PC-9 (cell line): Measurements from ENCODE around the gene COMMD9. TPM values are rescaled to one million over a fixed set of nuclear protein-coding genes. Genes with fewer than 3 reads are reported as not detected.

Source experiments
- BruUV-seq: library from RNA; stranded (reverse); fragments of 400-500 nt; replicated peaks from 2 replicates; lab custom pipeline; 2021; lab: Mats Ljungman, UMichigan
- CTCF ChIA-PET: fragments of 300-600 bp; sonication (Branson Sonifier 250); formaldehyde crosslinking; loops from one replicate; lab custom pipeline; 2022; ENCODE audit warnings: antibody characterized with exemption; lab: Charles Lee
- POLR2A ChIA-PET: fragments of 300-600 bp; sonication (Branson Sonifier 250); formaldehyde crosslinking; loops from one replicate; lab custom pipeline; 2022; ENCODE audit warnings: antibody characterized with exemption; ENCODE audit not compliant: unreplicated experiment; lab: Charles Lee
- DNase-seq, 2 experiments: peaks; one replicate each; pipeline versions ENCODE4 v3.0.0 to v3.0.0-alpha.2; 2015 to 2022; ENCODE audit warnings: mixed read lengths in 1 of 2
- H2AFZ ChIP-seq: fragments of 200-600 bp; sonication (generic); 2 replicates; pipeline ENCODE4 v1.8.1; 2017; ENCODE audit warnings: antibody characterized with exemption
- H3F3A ChIP-seq: fragments of 200-600 bp; sonication (generic); 2 replicates; pipeline ENCODE4 v1.8.1; 2017; ENCODE audit warnings: antibody characterized with exemption, mild to moderate bottlenecking, low read depth; ENCODE audit not compliant: insufficient read depth
- H3K27ac ChIP-seq: fragments of 200-600 bp; sonication (generic); 2 replicates; pipeline ENCODE4 v1.6.1; 2016; ENCODE audit warnings: mixed run types
- H3K27me3 ChIP-seq: fragments of 200-600 bp; sonication (generic); 2 replicates; pipeline ENCODE4 v1.6.1; 2016; ENCODE audit warnings: low read depth, mixed run types; ENCODE audit not compliant: insufficient read depth
- H3K36me3 ChIP-seq: fragments of 200-600 bp; sonication (generic); 2 replicates; pipeline ENCODE4 v1.6.1; 2016; ENCODE audit warnings: low read depth, mixed run types
- H3K4me1 ChIP-seq: fragments of 200-600 bp; sonication (generic); replicated peaks from 2 replicates; pipeline ENCODE4 v1.6.1; 2016; ENCODE audit warnings: mixed run types; ENCODE audit not compliant: insufficient read depth
- H3K4me2 ChIP-seq: fragments of 200-600 bp; sonication (generic); 2 replicates; pipeline ENCODE4 v1.6.1; 2017; ENCODE audit warnings: mixed run types
- H3K4me3 ChIP-seq: fragments of 200-600 bp; sonication (generic); 2 replicates; pipeline ENCODE4 v1.6.1; 2016; ENCODE audit warnings: mixed run types
- H3K79me2 ChIP-seq: fragments of 200-600 bp; sonication (generic); 2 replicates; pipeline ENCODE4 v1.6.1; 2017; ENCODE audit warnings: low read depth, mixed run types
- H3K9me2 ChIP-seq: fragments of 200-600 bp; sonication (generic); 2 replicates; pipeline ENCODE4 v1.8.1; 2017; ENCODE audit warnings: mild to moderate bottlenecking; ENCODE audit not compliant: insufficient read depth
- H3K9me3 ChIP-seq: fragments of 200-600 bp; sonication (generic); 2 replicates; pipeline ENCODE4 v1.8.1; 2016; ENCODE audit warnings: low read depth; ENCODE audit not compliant: insufficient read depth
- H4K20me1 ChIP-seq: fragments of 200-600 bp; sonication (generic); 2 replicates; pipeline ENCODE4 v1.8.1; 2017; ENCODE audit not compliant: insufficient read depth
- EZH2 ChIP-seq: fragments of 200-600 bp; sonication (generic); IDR thresholded peaks from 2 replicates; pipeline ENCODE4 v1.8.0; 2017; ENCODE audit warnings: antibody characterized with exemption, low read depth
- intact Hi-C: fragments of 100-400 bp; cut with micrococcal nuclease; formaldehyde crosslinking; loops from one replicate; pipeline ENCODE4 v1.10.0; 2022; ENCODE audit not compliant: unreplicated experiment
- total RNA-seq: library from RNA; stranded (reverse); gene quantifications from 2 replicates; pipeline ENCODE4 v1.2.3, GENCODE V29; 2021
- TF ChIP-seq, protein P1 (sequence below): fragments of 200-600 bp; sonication (generic); conservative IDR thresholded peaks from 2 replicates; pipeline ENCODE4 v1.6.1; 2017; ENCODE audit warnings: mixed run types, antibody characterized with exemption, mild to moderate bottlenecking, moderate library complexity

The COMMD9 gene
- total RNA-seq, 1 experiment from 2014 or later: 77.5 TPM

DNA sequence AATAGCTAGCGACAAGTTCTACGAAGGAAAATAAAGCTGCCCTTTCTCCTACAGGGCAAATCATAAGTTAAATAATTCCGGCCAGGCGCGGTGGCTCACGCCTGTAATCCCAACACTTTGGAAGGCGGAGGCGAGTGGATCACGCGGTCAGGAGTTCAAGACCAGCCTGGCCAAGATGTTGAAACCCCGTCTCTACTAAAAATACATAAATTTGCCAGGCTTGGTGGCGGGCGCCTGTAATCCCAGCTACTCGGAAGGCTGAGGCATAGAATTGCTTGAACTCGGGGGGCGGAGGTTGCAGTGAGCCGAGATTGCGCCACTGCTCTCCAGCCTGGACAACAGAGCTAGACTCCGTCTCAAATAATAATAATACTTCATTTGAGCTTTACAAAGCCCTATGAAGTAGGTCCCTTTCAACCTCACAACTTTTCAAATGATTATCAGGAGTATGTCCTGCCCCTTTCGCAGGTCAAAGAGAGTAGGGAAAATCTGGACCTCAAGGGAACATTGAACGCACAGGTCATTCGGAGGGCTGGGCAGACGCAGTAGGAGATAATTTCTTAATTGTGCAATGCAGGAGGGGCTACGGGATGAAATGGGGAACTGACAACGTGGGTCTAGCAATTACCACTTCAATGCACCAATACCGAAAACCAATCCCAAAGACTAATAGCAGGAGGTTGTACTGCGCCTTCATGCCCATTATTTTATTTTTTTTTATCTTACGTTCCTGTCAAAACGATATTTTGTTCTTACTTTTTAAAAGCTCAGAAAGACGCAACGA is 590 bp downstream of the COMMD9 start:
- Histone ChIP-seq H2AFZ (peak overlapping the region; percentile 94), H3K27ac (peak overlapping the region; percentile 36; the same call in 1 of the 2 replicates), H4K20me1 (no peaks in the 10 kb centered on the region), H3K4me3 (peak overlapping the region; percentile 63), H3K4me1 (peaks cover 14% of the 10 kb centered on the region), H3K27me3 (no peaks in the 10 kb centered on the region), H3K36me3 (no peaks in the 10 kb centered on the region), H3K4me2 (peak overlapping the region; percentile 80), H3K79me2 (peaks cover 23% of the 10 kb centered on the region; the same call in 1 of the 2 replicates), H3F3A (peaks cover 6% of the 10 kb centered on the region; the same call in 1 of the 2 replicates), H3K9me3 (no peaks in the 10 kb centered on the region), H3K9me2 (no peaks in the 10 kb centered on the region)
- intact Hi-C loops: no loop called here
- TF ChIP-seq EZH2: no peak
- TF ChIP-seq, protein P1, sequence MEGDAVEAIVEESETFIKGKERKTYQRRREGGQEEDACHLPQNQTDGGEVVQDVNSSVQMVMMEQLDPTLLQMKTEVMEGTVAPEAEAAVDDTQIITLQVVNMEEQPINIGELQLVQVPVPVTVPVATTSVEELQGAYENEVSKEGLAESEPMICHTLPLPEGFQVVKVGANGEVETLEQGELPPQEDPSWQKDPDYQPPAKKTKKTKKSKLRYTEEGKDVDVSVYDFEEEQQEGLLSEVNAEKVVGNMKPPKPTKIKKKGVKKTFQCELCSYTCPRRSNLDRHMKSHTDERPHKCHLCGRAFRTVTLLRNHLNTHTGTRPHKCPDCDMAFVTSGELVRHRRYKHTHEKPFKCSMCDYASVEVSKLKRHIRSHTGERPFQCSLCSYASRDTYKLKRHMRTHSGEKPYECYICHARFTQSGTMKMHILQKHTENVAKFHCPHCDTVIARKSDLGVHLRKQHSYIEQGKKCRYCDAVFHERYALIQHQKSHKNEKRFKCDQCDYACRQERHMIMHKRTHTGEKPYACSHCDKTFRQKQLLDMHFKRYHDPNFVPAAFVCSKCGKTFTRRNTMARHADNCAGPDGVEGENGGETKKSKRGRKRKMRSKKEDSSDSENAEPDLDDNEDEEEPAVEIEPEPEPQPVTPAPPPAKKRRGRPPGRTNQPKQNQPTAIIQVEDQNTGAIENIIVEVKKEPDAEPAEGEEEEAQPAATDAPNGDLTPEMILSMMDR: no peak
- BruUV-seq: TSS peak; percentile 65
- ChIA-PET POLR2A (no interaction called here), CTCF (interaction anchor here (0.5 kb wide), 1 partner anchor 167 kb away, joined by 5 read pairs; no protein-coding TSS in a partner anchor)
- no peak for DNase-seq

DNA sequence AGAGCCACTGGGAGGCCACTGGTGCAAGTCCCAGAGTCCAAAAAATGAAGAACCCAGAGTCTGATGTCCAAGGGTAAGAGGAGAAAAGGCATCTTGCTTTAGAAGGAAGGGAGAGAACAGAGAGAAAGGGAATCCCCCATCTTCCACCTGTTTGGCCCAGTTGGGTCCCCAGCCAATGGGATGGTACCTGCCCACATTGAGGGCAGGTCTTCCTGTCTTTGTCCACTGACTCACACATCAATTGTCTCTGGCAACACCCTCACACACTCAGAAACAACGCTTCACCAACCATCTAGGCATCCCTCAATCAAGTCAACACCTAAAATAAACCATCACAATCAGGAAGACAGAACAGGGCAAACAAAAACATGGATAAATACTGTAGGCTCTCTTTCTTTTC is 6.3 kb downstream of the COMMD9 start:
- Histone ChIP-seq H4K20me1 (no peaks in the 10 kb centered on the region), H3K79me2 (peaks cover 19% of the 10 kb centered on the region; the same call in 1 of the 2 replicates), H3F3A (peaks cover 4% of the 10 kb centered on the region; the same call in 1 of the 2 replicates), H3K9me3 (no peaks in the 10 kb centered on the region), H3K36me3 (no peaks in the 10 kb centered on the region), H3K4me3 (no peak overlapping the region), H3K27ac (no peak overlapping the region), H3K4me1 (peaks cover 4% of the 10 kb centered on the region; the same call in 1 of the 2 replicates), H2AFZ (no peak overlapping the region), H3K9me2 (no peaks in the 10 kb centered on the region), H3K27me3 (no peaks in the 10 kb centered on the region), H3K4me2 (no peak overlapping the region)
- no TSS peak for BruUV-seq
- DNase-seq: no peak
- POLR2A ChIA-PET: no interaction called here
- TF ChIP-seq EZH2: no peak
- TF ChIP-seq, protein P1: no peak
- intact Hi-C loops: no loop called here
- CTCF ChIA-PET: no interaction called here

DNA sequence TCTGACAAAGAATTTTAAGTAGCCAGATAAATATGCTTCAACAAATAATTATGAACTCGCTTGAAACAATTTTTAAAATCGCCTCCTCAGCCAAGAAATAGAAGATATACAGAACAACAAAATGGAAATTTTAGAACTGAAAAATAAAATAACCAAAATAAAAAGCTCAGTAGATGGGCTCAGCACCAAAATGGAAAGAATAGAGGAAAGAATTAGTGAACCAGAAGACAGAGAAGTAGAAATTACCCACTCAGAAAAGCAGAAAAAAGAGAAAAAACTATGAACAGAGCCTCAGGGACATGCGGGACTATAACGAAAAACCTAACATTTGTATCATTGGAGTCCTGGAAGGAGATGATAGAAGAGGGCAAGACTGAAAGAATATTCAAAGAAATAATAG is 7.4 kb downstream of the COMMD9 start:
- no peaks in the 10 kb centered on the region for H3K27me3 ChIP-seq
- TF ChIP-seq, protein P1: no peak
- no peak for TF ChIP-seq EZH2
- no peak for DNase-seq
- H3K36me3 ChIP-seq: no peaks in the 10 kb centered on the region
- POLR2A ChIA-PET: no interaction called here
- H3K27ac ChIP-seq: no peak overlapping the region
- no peaks in the 10 kb centered on the region for H3F3A ChIP-seq
- H2AFZ ChIP-seq: no peak overlapping the region
- H3K4me3 ChIP-seq: no peak overlapping the region
- no TSS peak for BruUV-seq
- peaks cover 17% of the 10 kb centered on the region; the same call in 1 of the 2 replicates for H3K79me2 ChIP-seq
- intact Hi-C loops: no loop called here
- H3K4me1 ChIP-seq: no peaks in the 10 kb centered on the region
- H3K9me3 ChIP-seq: no peaks in the 10 kb centered on the region
- no peak overlapping the region for H3K4me2 ChIP-seq
- no peaks in the 10 kb centered on the region for H3K9me2 ChIP-seq
- CTCF ChIA-PET: no interaction called here
- H4K20me1 ChIP-seq: 0 out of 2 replicates have a peak, but pooled peaks cover 3% of the 10 kb centered on the region
